Measurements from ENCODE around the gene TFDP3. TPM values are rescaled to one million over a fixed set of nuclear protein-coding genes. Genes with fewer than 3 reads are reported as not detected.

TFDP3 gene
- total RNA-seq = not detected

DNA sequence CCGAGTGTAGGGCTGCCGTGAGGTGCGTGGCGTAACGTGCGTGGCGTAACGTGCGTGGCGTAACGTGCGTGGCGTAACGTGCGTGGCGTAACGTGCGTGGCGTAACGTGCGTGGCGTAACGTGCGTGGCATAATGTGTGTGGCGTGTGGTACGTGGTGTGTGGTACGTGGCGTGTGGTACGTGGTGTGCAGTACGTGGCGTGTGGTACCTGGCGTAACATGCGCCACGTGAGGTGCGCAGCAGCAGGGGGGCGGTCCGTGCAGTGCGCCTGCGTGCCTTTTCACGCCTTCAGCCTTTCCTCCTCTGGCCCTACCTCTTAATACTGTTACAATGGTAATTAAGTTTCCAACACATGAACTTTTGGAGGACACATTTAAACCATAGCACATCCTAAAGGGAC lies at the start of gene TFDP3:
TSS of gene TFDP3 (minus strand) at position 26 of the 400 bp plus-strand sequence. CDS start 95 bp downstream, outside the sequence.
- Mint-ChIP-seq H3K36me3 (ENCODE audit: insufficient read depth in 2 of 2) (no peaks in the 10 kb centered on the region), H3K9me3 (no peaks in the 10 kb centered on the region), H3K4me1 (ENCODE audit: low read depth) (no peaks in the 10 kb centered on the region), H3K4me3 (no peak within 1 kb of the TSS), H3K27me3 (ENCODE audit: low read depth) (peaks cover 31% of the 10 kb centered on the region), H3K27ac (no peak within 1 kb of the TSS)
- ATAC-seq (replicated peaks in 1 of 2) (no peak), DNase-seq (no peak)

- Mint-ChIP-seq H3K4me3 (no peak overlapping the region), H3K9me3 (no peaks in the 10 kb centered on the region), H3K4me1 (ENCODE audit: low read depth) (no peaks in the 10 kb centered on the region), H3K27ac (no peak overlapping the region), H3K27me3 (ENCODE audit: low read depth) (peaks cover 42% of the 10 kb centered on the region), H3K36me3 (ENCODE audit: insufficient read depth in 2 of 2) (no peaks in the 10 kb centered on the region)
- no peak for DNase-seq
- ATAC-seq (replicated peaks in 1 of 2) = no peak
These were observed 49.5 kb upstream of the TFDP3 start for GRCh38 chrX:133267621-133268020.

- Mint-ChIP-seq H3K27me3 (ENCODE audit: low read depth) (peaks cover 32% of the 10 kb centered on the region), H3K4me1 (ENCODE audit: low read depth) (no peaks in the 10 kb centered on the region)
- no peak for ATAC-seq (replicated peaks in 1 of 2)
These were observed 47.2 kb upstream of the TFDP3 start for GRCh38 chrX:133265331-133265730.

GRCh38 chrX:133258481-133258880 lies 40.3 kb upstream of the TFDP3 start:
- no peaks in the 10 kb centered on the region for H3K4me1 Mint-ChIP-seq (ENCODE audit: low read depth)
- peaks cover 66% of the 10 kb centered on the region for H3K27me3 Mint-ChIP-seq (ENCODE audit: low read depth)
- DNase-seq = no peak
- ATAC-seq (replicated peaks in 1 of 2) = no peak
- no peak overlapping the region for H3K27ac Mint-ChIP-seq
- peaks cover 0 to 3% of the 10 kb centered on the region in 2 donors for H3K9me3 Mint-ChIP-seq
- no peak overlapping the region for H3K4me3 Mint-ChIP-seq
- H3K36me3 Mint-ChIP-seq (ENCODE audit: insufficient read depth in 2 of 2) = no peaks in the 10 kb centered on the region

More at GRCh38 chrX:133265331-133265730, 47.2 kb upstream of the TFDP3 start:
- peaks cover 0 to 3% of the 10 kb centered on the region in 2 donors for H3K9me3 Mint-ChIP-seq
- H3K4me3 Mint-ChIP-seq = no peak overlapping the region
- no peak overlapping the region for H3K27ac Mint-ChIP-seq
- DNase-seq = no peak
- no peaks in the 10 kb centered on the region for H3K36me3 Mint-ChIP-seq (ENCODE audit: insufficient read depth in 2 of 2)

DNA sequence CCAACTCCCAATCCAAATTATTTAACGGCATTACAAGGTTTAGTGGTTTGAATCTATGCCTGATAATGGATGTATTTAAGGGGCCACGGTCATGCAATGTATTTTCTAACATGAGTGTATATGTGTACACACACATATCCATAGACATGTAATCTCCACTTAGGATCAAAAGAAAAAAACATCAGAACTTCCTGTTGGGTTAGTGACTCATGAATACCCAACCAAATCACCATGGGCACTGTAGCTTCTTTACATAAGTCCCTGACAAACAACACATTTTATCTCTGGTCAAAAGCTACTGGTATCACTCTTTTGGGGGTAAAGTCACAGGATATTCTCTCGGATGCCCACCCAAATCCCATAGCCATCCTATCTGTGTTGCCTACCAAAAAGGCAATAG lies 36.5 kb upstream of the TFDP3 start:
- Mint-ChIP-seq H3K27ac (no peak overlapping the region), H3K9me3 (no peaks in the 10 kb centered on the region), H3K4me3 (no peak overlapping the region), H3K27me3 (ENCODE audit: low read depth) (peaks cover 76% of the 10 kb centered on the region), H3K36me3 (ENCODE audit: insufficient read depth in 2 of 2) (no peaks in the 10 kb centered on the region), H3K4me1 (ENCODE audit: low read depth) (no peaks in the 10 kb centered on the region)
- no peak for ATAC-seq (replicated peaks in 1 of 2)
- DNase-seq = no peak

GRCh38 chrX:133251204-133251603 lies 33.0 kb upstream of the TFDP3 start:
- peaks cover 0 to 1% of the 10 kb centered on the region in 2 donors for H3K36me3 Mint-ChIP-seq (ENCODE audit: insufficient read depth in 2 of 2)

GRCh38 chrX:133250184-133251100 lies 32.3 kb upstream of the TFDP3 start:
- Mint-ChIP-seq H3K4me3 (no peak overlapping the region), H3K9me3 (peaks cover 3 to 12% of the 10 kb centered on the region in 2 donors), H3K4me1 (ENCODE audit: low read depth) (no peaks in the 10 kb centered on the region), H3K36me3 (ENCODE audit: insufficient read depth in 2 of 2) (peaks cover 2 to 4% of the 10 kb centered on the region in 2 donors), H3K27ac (no peak overlapping the region), H3K27me3 (ENCODE audit: low read depth) (peaks cover 62% of the 10 kb centered on the region)
- ATAC-seq (replicated peaks in 1 of 2) (no peak), DNase-seq (no peak)

More at GRCh38 chrX:133251204-133251603, 33.0 kb upstream of the TFDP3 start:
- no peak overlapping the region for H3K4me3 Mint-ChIP-seq
- DNase-seq (no peak), ATAC-seq (replicated peaks in 1 of 2) (no peak)
- no peak overlapping the region for H3K27ac Mint-ChIP-seq
- H3K27me3 Mint-ChIP-seq (ENCODE audit: low read depth) = peaks cover 66% of the 10 kb centered on the region
- H3K9me3 Mint-ChIP-seq = peaks cover 3 to 8% of the 10 kb centered on the region in 2 donors
- no peaks in the 10 kb centered on the region for H3K4me1 Mint-ChIP-seq (ENCODE audit: low read depth)

DNA sequence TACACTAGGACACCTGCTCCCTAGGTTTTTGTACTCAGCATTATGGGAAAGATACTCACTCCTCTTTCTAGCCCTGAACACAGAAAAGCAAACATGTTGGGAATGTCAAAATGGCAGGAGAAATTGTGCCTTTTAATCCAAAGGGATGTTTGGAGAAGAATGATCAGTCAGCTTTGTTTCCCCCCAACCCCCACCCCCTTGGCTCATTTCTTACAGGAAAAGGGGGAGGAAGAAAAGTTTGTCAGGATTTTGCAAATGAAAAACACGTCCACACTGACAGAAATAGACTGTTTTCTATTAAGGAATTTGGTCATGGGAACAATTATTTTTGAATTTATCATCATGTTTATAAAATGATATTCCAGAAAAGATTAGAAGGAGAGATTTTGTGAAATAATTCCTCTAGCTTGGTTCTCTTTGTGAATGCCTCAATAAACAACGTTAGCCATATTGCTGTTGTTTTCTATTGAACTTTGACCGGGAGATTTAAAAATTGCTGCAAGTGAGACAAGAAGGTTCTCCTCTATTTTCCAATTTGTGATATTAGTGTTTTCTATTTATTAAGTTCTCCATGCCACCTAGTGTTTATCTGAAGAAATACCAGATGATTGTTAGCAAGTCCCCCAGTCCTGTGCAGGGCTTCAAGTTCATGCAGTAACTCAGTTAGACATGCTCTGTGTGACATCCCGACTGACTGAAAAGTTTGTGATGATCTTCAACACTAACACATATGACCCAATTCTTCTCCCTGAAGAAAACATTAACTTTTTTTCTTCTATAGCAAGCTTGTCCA lies 31.3 kb upstream of the TFDP3 start:
- Mint-ChIP-seq H3K4me1 (ENCODE audit: low read depth) (no peaks in the 10 kb centered on the region), H3K9me3 (peaks cover 3 to 12% of the 10 kb centered on the region in 2 donors), H3K27me3 (ENCODE audit: low read depth) (peaks cover 52% of the 10 kb centered on the region), H3K4me3 (no peak overlapping the region), H3K36me3 (ENCODE audit: insufficient read depth in 2 of 2) (peaks cover 2 to 4% of the 10 kb centered on the region in 2 donors), H3K27ac (no peak overlapping the region)
- no peak for DNase-seq
- ATAC-seq (replicated peaks in 1 of 2) = no peak

DNA sequence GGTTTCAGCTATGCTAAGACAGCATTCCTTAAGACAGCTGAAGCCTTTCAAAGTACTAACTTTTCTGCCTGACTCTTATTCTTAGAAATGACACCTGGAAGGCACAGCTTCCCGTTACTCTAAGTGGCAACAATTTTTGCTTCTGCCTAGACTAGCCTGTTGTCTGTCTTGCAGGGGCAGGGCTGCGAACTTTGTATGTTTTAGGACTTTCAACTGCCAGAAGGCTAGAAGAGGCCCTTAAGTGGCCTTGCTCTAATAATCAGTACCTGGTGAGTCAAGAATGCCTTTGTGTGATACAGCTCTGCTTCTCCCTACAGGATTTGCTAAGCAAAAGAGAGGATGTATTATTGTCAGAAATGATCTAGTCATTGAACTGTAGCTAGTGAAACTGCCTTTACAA lies 30.0 kb upstream of the TFDP3 start:
- DNase-seq (no peak), ATAC-seq (replicated peaks in 1 of 2) (no peak)
- no peak overlapping the region for H3K27ac Mint-ChIP-seq
- H3K4me1 Mint-ChIP-seq (ENCODE audit: low read depth) = no peaks in the 10 kb centered on the region
- peaks cover 2 to 4% of the 10 kb centered on the region in 2 donors for H3K36me3 Mint-ChIP-seq (ENCODE audit: insufficient read depth in 2 of 2)
- no peak overlapping the region for H3K4me3 Mint-ChIP-seq
- H3K27me3 Mint-ChIP-seq (ENCODE audit: low read depth) = peaks cover 59% of the 10 kb centered on the region
- peaks cover 3 to 12% of the 10 kb centered on the region in 2 donors for H3K9me3 Mint-ChIP-seq

- Mint-ChIP-seq H3K9me3 (peaks cover 3 to 12% of the 10 kb centered on the region in 2 donors), H3K4me1 (ENCODE audit: low read depth) (no peaks in the 10 kb centered on the region), H3K27ac (no peak overlapping the region), H3K4me3 (no peak overlapping the region), H3K36me3 (ENCODE audit: insufficient read depth in 2 of 2) (peaks cover 2 to 4% of the 10 kb centered on the region in 2 donors), H3K27me3 (ENCODE audit: low read depth) (peaks cover 63% of the 10 kb centered on the region)
- ATAC-seq (replicated peaks in 1 of 2) (no peak), DNase-seq (no peak)
These were observed 28.8 kb upstream of the TFDP3 start for GRCh38 chrX:133246921-133247320.

GRCh38 chrX:133235830-133236229 lies 17.7 kb upstream of the TFDP3 start:
- no peak for ATAC-seq (replicated peaks in 1 of 2)
- no peak overlapping the region for H3K4me3 Mint-ChIP-seq
- H3K27me3 Mint-ChIP-seq (ENCODE audit: low read depth) = peaks cover 61% of the 10 kb centered on the region
- H3K4me1 Mint-ChIP-seq (ENCODE audit: low read depth) = no peaks in the 10 kb centered on the region
- DNase-seq = no peak
- no peaks in the 10 kb centered on the region for H3K36me3 Mint-ChIP-seq (ENCODE audit: insufficient read depth in 2 of 2)
- no peaks in the 10 kb centered on the region for H3K9me3 Mint-ChIP-seq
- H3K27ac Mint-ChIP-seq = no peak overlapping the region

DNA sequence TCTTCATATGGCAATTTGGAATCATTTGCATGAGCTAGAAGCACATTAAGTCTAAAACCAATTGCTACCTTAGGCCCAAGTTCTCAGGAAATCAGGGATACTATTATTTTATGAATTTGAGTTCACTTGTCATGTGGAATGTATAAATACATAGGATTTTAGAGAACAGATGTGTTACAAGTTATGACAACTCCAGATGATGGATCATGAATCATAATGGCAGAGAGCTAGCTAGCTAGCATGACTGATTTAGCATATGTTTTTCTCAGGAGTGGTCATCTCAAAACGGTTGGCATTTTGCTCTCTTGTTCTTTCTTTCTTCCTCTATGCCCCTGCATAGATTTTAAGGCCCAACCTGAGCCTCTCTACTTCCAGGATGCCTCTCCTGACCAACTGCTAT lies 14.2 kb upstream of the TFDP3 start:
- Mint-ChIP-seq H3K27ac (no peak overlapping the region), H3K36me3 (ENCODE audit: insufficient read depth in 2 of 2) (no peaks in the 10 kb centered on the region), H3K27me3 (ENCODE audit: low read depth) (peaks cover 60% of the 10 kb centered on the region), H3K9me3 (no peaks in the 10 kb centered on the region), H3K4me1 (ENCODE audit: low read depth) (no peaks in the 10 kb centered on the region), H3K4me3 (no peak overlapping the region)
- no peak for ATAC-seq (replicated peaks in 1 of 2)
- no peak for DNase-seq

DNA sequence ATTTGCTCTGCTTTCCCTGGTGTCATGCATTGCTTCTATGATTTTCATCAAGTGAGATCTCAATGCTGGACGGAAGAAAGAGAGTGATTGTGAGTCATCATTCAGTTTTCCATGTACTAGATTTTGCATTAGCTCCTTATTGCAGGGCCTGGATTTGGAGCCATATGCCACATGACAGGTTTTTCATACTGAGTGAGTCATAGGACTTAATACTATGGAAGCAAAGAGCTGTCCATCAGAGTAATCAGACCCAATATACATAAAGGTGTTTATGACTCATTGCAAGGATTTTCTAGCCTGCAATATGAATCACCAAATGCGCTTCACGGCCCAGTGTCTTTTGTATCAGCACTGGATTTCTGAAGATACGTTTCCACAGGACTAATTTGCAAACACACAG lies 11.2 kb upstream of the TFDP3 start:
- H3K9me3 Mint-ChIP-seq = no peaks in the 10 kb centered on the region

More for the DNA sequence above, 11.2 kb upstream of the TFDP3 start:
- DNase-seq (no peak), ATAC-seq (replicated peaks in 1 of 2) (no peak)
- no peaks in the 10 kb centered on the region for H3K36me3 Mint-ChIP-seq (ENCODE audit: insufficient read depth in 2 of 2)
- peaks cover 60% of the 10 kb centered on the region for H3K27me3 Mint-ChIP-seq (ENCODE audit: low read depth)
- no peak overlapping the region for H3K27ac Mint-ChIP-seq
- no peaks in the 10 kb centered on the region for H3K4me1 Mint-ChIP-seq (ENCODE audit: low read depth)
- no peak overlapping the region for H3K4me3 Mint-ChIP-seq
